GM21423 (cell line): ENCODE measurements around the gene PKNOX2.
A peak's percentile ranks its signal among the peaks of the same experiment; 100 is the strongest.

Experiments used
- ATAC-seq: cut with Tn5 transposase; IDR thresholded peaks from one replicate; pipeline ENCODE4 v1.9.1; 2021; ENCODE audit warnings: mild to moderate bottlenecking, moderate library complexity; ENCODE audit not compliant: unreplicated experiment

Gene PKNOX2

GRCh38 chr11:125330462-125331325 is 166.1 kb downstream of the PKNOX2 start:
- no peak for ATAC-seq

DNA sequence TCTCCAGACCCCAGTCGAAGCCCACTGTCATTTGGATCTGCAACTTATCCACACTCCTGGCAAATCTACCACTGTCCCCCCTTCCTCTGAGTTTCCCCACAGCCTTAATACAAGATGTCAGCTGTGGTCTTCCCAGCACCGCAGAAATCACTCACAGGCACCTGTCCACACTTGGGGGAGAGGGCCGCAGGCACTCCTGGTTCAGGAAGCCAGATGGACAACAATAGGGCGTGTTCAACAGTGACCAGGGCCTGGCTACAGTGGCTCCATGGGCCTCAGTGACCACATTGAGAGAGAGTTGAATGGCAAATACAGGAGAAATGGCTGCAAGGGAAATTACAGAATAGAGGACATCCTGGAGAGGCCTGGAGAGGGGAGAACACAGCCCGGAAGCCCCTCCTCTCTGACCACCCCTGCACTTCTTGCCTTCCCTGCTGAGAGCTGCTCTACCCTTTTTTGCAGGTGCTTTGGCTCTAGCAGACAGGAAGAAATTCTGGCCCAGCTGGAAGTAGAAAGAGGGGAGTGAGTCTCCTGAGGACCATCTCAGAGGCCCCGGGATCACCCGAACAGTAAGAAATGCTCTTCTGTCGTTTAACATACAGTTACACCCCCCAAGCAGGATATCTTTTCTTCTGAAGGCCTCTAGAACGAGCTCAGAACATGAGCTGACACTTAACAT is 166.9 kb downstream of the PKNOX2 start:
- ATAC-seq, result no peak

DNA sequence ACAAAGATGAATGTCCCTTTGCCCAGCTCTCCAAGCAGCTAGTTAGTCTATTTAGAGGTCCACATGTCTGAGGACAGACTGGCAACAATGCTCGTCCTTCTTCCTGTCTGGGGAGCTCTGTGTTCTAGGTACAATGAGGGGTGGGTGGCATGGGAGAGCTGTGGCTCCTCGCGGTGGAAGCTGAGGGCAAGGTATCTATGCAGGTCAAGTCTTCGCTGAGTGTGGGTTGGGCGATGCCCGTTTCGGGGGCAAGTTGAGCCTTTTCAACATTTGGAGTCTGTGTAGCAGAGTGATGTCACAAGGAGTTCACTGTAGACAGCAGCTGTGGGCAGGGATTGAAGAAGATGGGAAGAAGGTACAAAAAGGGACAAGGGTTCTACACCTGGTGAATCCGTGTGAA is 168.3 kb downstream of the PKNOX2 start:
- ATAC-seq, result no peak

GRCh38 chr11:125333354-125334073 is 169.0 kb downstream of the PKNOX2 start:
- ATAC-seq, result no peak

DNA sequence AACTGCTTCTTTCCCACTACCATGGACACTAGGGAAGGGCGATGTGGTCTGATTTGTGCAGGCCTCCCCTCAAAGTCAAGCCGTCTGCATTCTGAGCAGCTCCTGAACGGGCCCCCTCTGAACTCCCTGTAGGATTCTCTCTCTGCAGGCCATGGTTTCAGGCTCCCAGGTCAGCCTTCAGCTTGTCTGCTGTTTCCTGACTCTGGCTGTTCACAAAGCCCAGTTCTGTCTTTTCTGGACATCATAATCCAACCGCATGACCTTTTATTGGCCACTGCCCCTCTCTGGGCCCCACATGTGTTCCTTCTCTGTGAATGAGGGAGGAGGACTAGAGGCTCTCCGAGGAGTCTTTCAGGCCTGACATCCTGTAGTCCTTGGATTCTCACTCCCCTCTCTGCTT is 170.6 kb downstream of the PKNOX2 start:
- no peak for ATAC-seq

- ATAC-seq, result no peak
These were observed 173.6 kb downstream of the PKNOX2 start for GRCh38 chr11:125337836-125338834.

GRCh38 chr11:125338886-125339811 is 174.6 kb downstream of the PKNOX2 start:
- no peak for ATAC-seq

DNA sequence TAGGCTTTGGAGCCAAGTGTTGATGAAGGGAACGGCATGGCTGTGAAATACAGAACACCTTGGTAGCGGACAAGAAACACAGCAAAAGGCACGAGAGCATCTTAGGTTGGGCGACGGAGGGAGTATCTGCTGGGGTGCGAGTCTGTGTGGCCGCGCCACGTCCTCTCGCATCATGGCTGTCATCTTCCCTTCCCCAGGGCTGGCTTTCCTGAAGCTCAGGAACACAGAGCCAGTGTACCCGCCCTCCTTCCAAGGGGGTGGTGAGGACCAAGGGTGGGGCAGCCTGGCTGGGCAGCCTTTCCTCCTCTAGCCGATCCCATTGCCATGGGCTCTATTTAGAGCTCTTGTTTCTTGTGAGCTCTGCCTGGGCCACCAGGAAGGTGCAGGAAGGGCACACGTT is 177.1 kb downstream of the PKNOX2 start:
- no peak for ATAC-seq

- ATAC-seq, result no peak
These were observed 177.9 kb downstream of the PKNOX2 start for GRCh38 chr11:125342281-125342930.

GRCh38 chr11:125343086-125343717 is 178.7 kb downstream of the PKNOX2 start:
- no peak for ATAC-seq

GRCh38 chr11:125343718-125344131 is 179.2 kb downstream of the PKNOX2 start:
- ATAC-seq, result no peak

GRCh38 chr11:125344846-125345420 is 180.4 kb downstream of the PKNOX2 start:
- ATAC-seq, result no peak

- ATAC-seq, result peak; percentile 47
These were observed 181.0 kb downstream of the PKNOX2 start for GRCh38 chr11:125345421-125346178.

GRCh38 chr11:125346179-125346530 is 181.6 kb downstream of the PKNOX2 start:
- ATAC-seq, result no peak

DNA sequence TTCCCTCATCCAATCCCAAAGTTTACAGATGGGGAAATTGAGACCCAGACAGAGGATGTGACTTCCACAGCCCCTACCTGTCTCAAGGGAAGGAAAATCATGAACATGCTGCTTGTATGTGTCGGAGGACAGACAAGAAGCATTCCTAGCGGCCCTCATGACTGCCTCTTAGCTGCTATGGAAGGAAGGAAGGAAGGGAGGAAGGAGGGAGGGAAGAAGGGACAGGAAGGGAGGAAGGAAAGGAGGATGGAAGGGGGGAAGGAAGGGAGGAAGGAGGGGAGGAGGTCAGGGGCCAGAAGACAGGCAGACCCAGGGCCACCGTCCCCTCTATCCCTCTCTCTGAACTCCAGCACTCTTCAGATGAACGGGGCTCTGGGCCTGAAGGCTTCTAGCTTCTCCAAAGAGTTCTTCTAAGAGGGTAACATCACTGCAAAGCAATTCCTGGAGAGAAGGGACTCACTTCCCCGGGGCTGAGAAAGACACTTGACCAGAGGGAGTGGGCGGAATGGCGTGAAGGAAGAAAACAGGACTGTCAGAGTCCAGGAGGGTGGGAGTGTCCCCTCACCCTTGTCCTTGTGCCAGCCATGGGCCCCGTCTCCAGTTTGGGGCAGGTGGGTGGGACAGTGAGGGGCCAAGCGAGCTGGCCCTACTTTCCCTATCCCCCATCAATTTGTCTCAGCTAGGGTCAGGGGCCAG is 182.2 kb downstream of the PKNOX2 start:
- no peak for ATAC-seq

DNA sequence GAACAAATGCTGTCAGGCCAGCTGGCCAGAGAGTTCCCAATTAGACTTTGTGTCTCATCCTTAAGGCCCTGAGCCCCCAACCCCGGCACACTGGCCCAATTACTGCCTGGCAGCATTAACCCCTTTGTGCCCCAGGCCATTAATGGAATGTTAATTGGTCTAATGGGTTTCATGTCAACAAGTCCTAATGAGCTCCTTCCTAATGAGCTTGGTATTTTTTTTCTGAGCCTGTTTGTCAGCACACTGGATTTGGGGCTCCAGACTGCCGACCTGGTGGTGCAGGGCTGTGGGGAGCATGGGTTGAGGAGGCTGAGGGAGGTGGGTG is 182.7 kb downstream of the PKNOX2 start:
- ATAC-seq, result no peak

- ATAC-seq, result no peak
These were observed 183.6 kb downstream of the PKNOX2 start for GRCh38 chr11:125348141-125348651.
